K562 (cell line): ENCODE measurements around the gene LONRF2. TPM values are rescaled to one million over a fixed set of nuclear protein-coding genes. Genes with fewer than 3 reads are reported as not detected.

Experiments
- ATAC-seq: fragments of 200-7000 bp; cut with Tn5 transposase; 3 replicates; pipeline ENCODE4 v1.9.1; 2020; ENCODE audit warnings: moderate library complexity
- BruUV-seq: library from RNA; stranded (reverse); fragments of 400-500 nt; replicated peaks from 2 replicates; lab custom pipeline; 2021; lab: Mats Ljungman, UMichigan
- CTCF ChIA-PET: fragments of 300-600 bp; formaldehyde crosslinking; extraction: SDS; loops from one replicate; lab custom pipeline; 2021; ENCODE audit warnings: low intra/inter-chr PET ratio; lab: Yijun Ruan, JAX
- POLR2A ChIA-PET: fragments of 300-600, 350-650 bp; sonication (Branson Sonifier 250); formaldehyde crosslinking; extraction: SDS; loops from one replicate; lab custom pipeline; 2021; ENCODE audit warnings: antibody characterized with exemption, inconsistent platforms; lab: Yijun Ruan, JAX
- DNase-seq, 4 experiments: peaks; one replicate each; pipeline versions ENCODE4 v3.0.0 to v3.0.0-alpha.2; 2011 to 2018; ENCODE audit warnings: low spot score in 3 of 4, mixed read lengths in 3 of 4; ENCODE audit errors: extremely low read depth in 1 of 4
- FAIRE-seq: peaks from 2 replicates; lab custom pipeline; 2011; peaks lifted over from hg19 to GRCh38; lab: Jason Lieb, UNC
- H2AFZ ChIP-seq: 2 replicates; pipeline ENCODE4 v1.6.0; 2011; ENCODE audit warnings: low read depth, low read length, control low read depth, inconsistent platforms
- H3K27ac ChIP-seq: fragments of 200-600 bp; 3 replicates; pipeline ENCODE4 v1.8.0; 2011; ENCODE audit warnings: low read depth, mild to moderate bottlenecking, control low read depth, inconsistent platforms, low read length, moderate library complexity, mixed read lengths; ENCODE audit errors: extremely low read depth
- H3K27me3 ChIP-seq, 2 experiments: fragments of 300-600 bp in 1 of 2; 2 replicates in 1 of 2; 3 replicates in 1 of 2; pipeline versions ENCODE4 v1.6.0 to v1.8.0; 2011; ENCODE audit warnings: inconsistent platforms in 2 of 2, low read length in 2 of 2, mild to moderate bottlenecking in 1 of 2, mixed read lengths in 1 of 2, moderate library complexity in 1 of 2; ENCODE audit not compliant: control insufficient read depth in 2 of 2, insufficient read depth in 2 of 2
- H3K36me3 ChIP-seq: fragments of 300-600 bp; 3 replicates; pipeline ENCODE4 v1.8.0; 2011; ENCODE audit warnings: mild to moderate bottlenecking, low read length, inconsistent platforms; ENCODE audit not compliant: control insufficient read depth, insufficient read depth
- H3K4me1 ChIP-seq, 2 experiments: fragments of 200-600 bp in 1 of 2; replicated peaks in 1 of 2; 2 replicates in 1 of 2; 3 replicates in 1 of 2; pipeline versions ENCODE4 v1.5.1 to v1.8.0; 2011; ENCODE audit warnings: inconsistent platforms in 2 of 2, low read length in 2 of 2, mild to moderate bottlenecking in 1 of 2, mixed read lengths in 1 of 2, moderate library complexity in 1 of 2; ENCODE audit not compliant: control insufficient read depth in 2 of 2, insufficient read depth in 2 of 2
- H3K4me2 ChIP-seq: 2 replicates; pipeline ENCODE4 v1.6.1; 2011; ENCODE audit warnings: low read length, control low read depth, inconsistent platforms, mixed read lengths; ENCODE audit not compliant: insufficient read depth
- H3K4me3 ChIP-seq: fragments of 200-600 bp; sonication (generic), shearing (Covaris generic); 2 replicates; pipeline ENCODE4 v1.5.1; 2016; ENCODE audit warnings: control low read depth, inconsistent platforms
- H3K79me2 ChIP-seq: fragments of 200-600 bp; 3 replicates; pipeline ENCODE4 v1.8.0; 2011; ENCODE audit warnings: low read length, inconsistent platforms; ENCODE audit not compliant: control insufficient read depth, insufficient read depth
- H3K9ac ChIP-seq, 2 experiments: 2 replicates each; pipeline versions ENCODE4 v1.6.0 to v1.6.1; 2011; ENCODE audit warnings: low read depth in 2 of 2, low read length in 2 of 2, control low read depth in 1 of 2, inconsistent platforms in 1 of 2, mild to moderate bottlenecking in 1 of 2, mixed read lengths in 1 of 2; ENCODE audit not compliant: insufficient read depth in 1 of 2
- H3K9me1 ChIP-seq: one replicate; pipeline ENCODE4 v1.6.0; 2011; ENCODE audit warnings: inconsistent platforms, mild to moderate bottlenecking, low read length, moderate library complexity; ENCODE audit not compliant: control insufficient read depth, insufficient read depth
- H3K9me3 ChIP-seq: replicated peaks from 2 replicates; pipeline ENCODE4 v1.5.1; 2011; ENCODE audit warnings: low read depth, low read length, inconsistent platforms; ENCODE audit not compliant: control insufficient read depth, insufficient read depth
- H4K20me1 ChIP-seq: replicated peaks from 2 replicates; pipeline ENCODE4 v1.6.1; 2011; ENCODE audit warnings: low read length, inconsistent platforms, mixed read lengths; ENCODE audit not compliant: control insufficient read depth, insufficient read depth
- BHLHE40 ChIP-seq: IDR thresholded peaks from 2 replicates; pipeline ENCODE4 v1.6.1; 2011; ENCODE audit warnings: low read length, improper control_type of control experiment
- CGGBP1 ChIP-seq: fragments of 250-450 bp; sonication (Bioruptor Pico); IDR thresholded peaks from 2 replicates; pipeline ENCODE4 v1.9.0; 2021; ENCODE audit warnings: mild to moderate bottlenecking
- E2F6 ChIP-seq, 2 experiments: IDR thresholded peaks; 2 replicates each; pipeline ENCODE4 v1.6.1; 2011; ENCODE audit warnings: borderline replicate concordance in 1 of 2, control low read depth in 1 of 2, low read depth in 1 of 2, low read length in 1 of 2, mild to moderate bottlenecking in 1 of 2, mixed read lengths in 1 of 2, moderate library complexity in 1 of 2; ENCODE audit not compliant: insufficient read depth in 1 of 2, insufficient read length in 1 of 2, poor library complexity in 1 of 2, severe bottlenecking in 1 of 2; ENCODE audit errors: extremely low read depth in 1 of 2
- ESRRB ChIP-seq: fragments of 250-450 bp; sonication (Bioruptor Pico); IDR thresholded peaks from 2 replicates; pipeline ENCODE4 v1.5.0; 2020; ENCODE audit warnings: mild to moderate bottlenecking, moderate library complexity, borderline replicate concordance
- ETS1 ChIP-seq: conservative IDR thresholded peaks from 2 replicates; pipeline ENCODE4 v1.6.1; 2011; ENCODE audit warnings: low read depth, mild to moderate bottlenecking, low read length; ENCODE audit not compliant: control insufficient read depth
- HDAC3 ChIP-seq: fragments of 450-650 bp; IDR thresholded peaks from 2 replicates; pipeline ENCODE4 v1.6.1; 2018; ENCODE audit warnings: borderline replicate concordance, mild to moderate bottlenecking, moderate library complexity; ENCODE audit not compliant: partially characterized antibody
- MAFF ChIP-seq: IDR thresholded peaks from 2 replicates; pipeline ENCODE4 v1.6.1; 2012; ENCODE audit warnings: low read length, improper control_type of control experiment
- MEIS2 ChIP-seq: fragments of 450-650 bp; IDR thresholded peaks from 2 replicates; pipeline ENCODE4 v1.6.1; 2014; ENCODE audit warnings: mild to moderate bottlenecking; ENCODE audit not compliant: partially characterized antibody
- NFXL1 ChIP-seq: fragments of 450-650 bp; formaldehyde crosslinking; IDR thresholded peaks from 2 replicates; pipeline ENCODE4 v1.4.0; 2021; ENCODE audit warnings: mild to moderate bottlenecking
- UBTF ChIP-seq, 2 experiments: IDR thresholded peaks; 2 replicates each; pipeline ENCODE4 v1.6.1; 2012; ENCODE audit warnings: improper control_type of control experiment in 2 of 2, low read depth in 2 of 2, low read length in 2 of 2, borderline replicate concordance in 1 of 2
- YBX1 ChIP-seq: fragments of 450-650 bp; IDR thresholded peaks from 2 replicates; pipeline ENCODE4 v1.7.1; 2016; ENCODE audit warnings: mild to moderate bottlenecking
- ZBTB9 ChIP-seq: fragments of 450-650 bp; formaldehyde crosslinking; IDR thresholded peaks from 2 replicates; pipeline ENCODE4 v1.4.0; 2020; ENCODE audit warnings: mild to moderate bottlenecking, moderate library complexity
- ZSCAN32 ChIP-seq: fragments of 450-650 bp; formaldehyde crosslinking; IDR thresholded peaks from 2 replicates; pipeline ENCODE4 v1.4.0; 2020; ENCODE audit warnings: mild to moderate bottlenecking, moderate library complexity
- WGBS: fragments of 100-300 bp; shearing (Covaris generic); methylation state at CpG from one replicate; pipeline ENCODE4 v1.1.6; 2016; ENCODE audit warnings: low coverage, mixed read lengths; ENCODE audit not compliant: insufficient coverage; ENCODE audit errors: missing lambda C conversion rate; 5-methylcytosine and 5-hydroxymethylcytosine counted together
- in situ Hi-C: fragments of 300-500 bp; cut with MboI; formaldehyde crosslinking; loops from 4 replicates; pipeline ENCODE4 v1.15.0; 2018; ENCODE audit warnings: inconsistent platforms, mixed read lengths
- intact Hi-C: fragments of 100-400 bp; cut with micrococcal nuclease; formaldehyde crosslinking; loops from 2 replicates; pipeline ENCODE4 v1.14.2; 2022
- polyA plus RNA-seq, 8 experiments: library from polyadenylated mRNA; depleted of rRNA in 4 of 8; stranded (reverse) in 5 of 8; unstranded in 3 of 8; fragments of >200 nt; fragmentation: Nextera tagmentation in 2 of 8; fragmentation: Illumina TruSeq in 1 of 8; extraction: Ambion mirVana in 2 of 8; extraction: Trizol in 1 of 8; gene quantifications; 2 replicates each; pipeline versions ENCODE4 v1.2.1 to v1.2.3, GENCODE V29; 2011 to 2014; ENCODE audit warnings: inconsistent platforms in 1 of 8, missing spikeins in 1 of 8
- total RNA-seq, 7 experiments: library from RNA; depleted of rRNA in 6 of 7; stranded (reverse); fragments of >200 nt in 6 of 7; fragmentation: Illumina TruSeq in 2 of 7; extraction: Trizol in 2 of 7; gene quantifications; 2 replicates each; pipeline versions ENCODE4 v1.2.1 to v1.2.3, GENCODE V29; 2011 to 2021; ENCODE audit warnings: low replicate concordance in 1 of 7

The LONRF2 gene
- total and polyA plus RNA-seq, 9 of the 15 experiments (the other 6 are each of a cell fraction or from before 2014, with no cell fraction given) = 0.35 to 5.0 (median 2.7) TPM

- no peaks in the 10 kb centered on the region for H3K9me1 ChIP-seq
- no peaks in the 10 kb centered on the region for H4K20me1 ChIP-seq
- no peaks in the 10 kb centered on the region for H3K9me3 ChIP-seq
- H3K4me2 ChIP-seq = peak overlapping the region; percentile 45; the same call in 1 of the 2 replicates
- peak overlapping the region; percentile 63 for H2AFZ ChIP-seq
- FAIRE-seq (peak; percentile 56), ATAC-seq (peak; percentile 45), DNase-seq (peak; percentile 28 to 62 (median 31))
- no TSS peak for BruUV-seq
- peak overlapping the region; percentile 41 for H3K27ac ChIP-seq
- H3K4me3 ChIP-seq = no peak overlapping the region
- in situ Hi-C loops = no loop called here
- POLR2A ChIA-PET = interaction anchor here (1.8 kb wide), 1 partner anchor 10 kb away, joined by 10 read pairs; no protein-coding TSS in a partner anchor
- H3K36me3 ChIP-seq = peaks cover 20% of the 10 kb centered on the region
- CTCF ChIA-PET = interaction anchor here (0.7 kb wide), 2 partner anchors 44 to 1026 kb away, joined by 3 to 4 read pairs; no protein-coding TSS in a partner anchor
- no peaks in the 10 kb centered on the region for H3K79me2 ChIP-seq
- intact Hi-C loops = no loop called here
- no peaks in the 10 kb centered on the region for H3K27me3 ChIP-seq
- peaks cover 37 to 77% of the 10 kb centered on the region in 2 experiments for H3K4me1 ChIP-seq
- H3K9ac ChIP-seq = peak overlapping the region in 1 of 2 experiments; percentile 38; a peak in 3 of 4 replicates
- 7% methylated on average over 16 of the region's 16 CpGs for WGBS
- TF ChIP-seq YBX1 = no peak
- no peak for TF ChIP-seq BHLHE40
- no peak for TF ChIP-seq E2F6 (IDR thresholded peaks at IDR 0.05; ENCODE audit: borderline replicate concordance in 1 of 2, extremely low read depth in 1 of 2, insufficient read depth in 1 of 2, insufficient read length in 1 of 2, low read depth in 1 of 2, low read length in 1 of 2, poor library complexity in 1 of 2, severe bottlenecking in 1 of 2)
- TF ChIP-seq CGGBP1 (CRISPR knock-in tag) = no peak
- no peak for TF ChIP-seq NFXL1 (CRISPR knock-in tag)
- no peak for TF ChIP-seq HDAC3
- no peak for TF ChIP-seq MAFF
- no peak for TF ChIP-seq ZBTB9 (CRISPR knock-in tag)
- TF ChIP-seq ESRRB = no peak
- no peak for TF ChIP-seq UBTF (IDR thresholded peaks at IDR 0.05; ENCODE audit: borderline replicate concordance in 1 of 2, low read depth in 2 of 2, low read length in 2 of 2)
- TF ChIP-seq ZSCAN32 (CRISPR knock-in tag) = no peak
- TF ChIP-seq MEIS2 = peak; percentile 57
- no peak for TF ChIP-seq ETS1
These were observed 40.5 kb downstream of the LONRF2 start for GRCh38 chr2:100281521-100282438.
